RWPE2 (cell line): ENCODE data around the gene TAF4.

Experiments used
- ATAC-seq: fragments of 200-7000 bp; cut with Tn5 transposase; 3 replicates; pipeline ENCODE4 v1.9.1; 2021; ENCODE audit warnings: low read depth
- DNase-seq: peaks from one replicate; pipeline ENCODE4 v3.0.0-alpha.2; 2020; ENCODE audit warnings: low spot score
- H3K27ac ChIP-seq: fragments of 450-650 bp; 2 replicates; pipeline ENCODE4 v1.5.1; 2017; ENCODE audit warnings: mild to moderate bottlenecking; ENCODE audit not compliant: poor library complexity, severe bottlenecking
- H3K27me3 ChIP-seq: fragments of 250-450 bp; sonication (Bioruptor Pico); 2 replicates; pipeline ENCODE4 v1.5.1; 2021; ENCODE audit warnings: mild to moderate bottlenecking, moderate library complexity; ENCODE audit not compliant: insufficient read depth, poor library complexity, severe bottlenecking
- H3K36me3 ChIP-seq: fragments of 250-450 bp; sonication (Bioruptor Pico); 2 replicates; pipeline ENCODE4 v1.5.1; 2020; ENCODE audit warnings: low read depth, mild to moderate bottlenecking, moderate library complexity
- H3K4me1 ChIP-seq: fragments of 250-450 bp; sonication (Bioruptor Pico); 2 replicates; pipeline ENCODE4 v1.5.1; 2021; ENCODE audit warnings: mild to moderate bottlenecking, moderate library complexity; ENCODE audit not compliant: insufficient read depth, poor library complexity, severe bottlenecking
- H3K4me3 ChIP-seq: fragments of 250-450 bp; sonication (Bioruptor Pico); 2 replicates; pipeline ENCODE4 v1.5.1; 2021; ENCODE audit warnings: mild to moderate bottlenecking, moderate library complexity; ENCODE audit not compliant: severe bottlenecking
- H3K9me3 ChIP-seq: fragments of 250-450 bp; sonication (Bioruptor Pico); 2 replicates; pipeline ENCODE4 v1.5.1; 2021; ENCODE audit warnings: mild to moderate bottlenecking, moderate library complexity; ENCODE audit not compliant: severe bottlenecking
- CTCF ChIP-seq: fragments of 450-650 bp; IDR thresholded peaks from one replicate; pipeline ENCODE4 v1.5.1; 2017; ENCODE audit warnings: mild to moderate bottlenecking, moderate library complexity; ENCODE audit not compliant: poor library complexity, severe bottlenecking

The TAF4 gene

GRCh38 chr20:61936701-61937131, 129.0 kb downstream of the TAF4 start:
- DNase-seq: peak; percentile 81
- Histone ChIP-seq H3K27me3 (no peaks in the 10 kb centered on the region), H3K4me1 (no peaks in the 10 kb centered on the region), H3K9me3 (no peaks in the 10 kb centered on the region), H3K36me3 (peaks cover 6% of the 10 kb centered on the region), H3K27ac (no peak overlapping the region), H3K4me3 (no peak overlapping the region)
- no peak for ATAC-seq
- TF ChIP-seq CTCF: no peak

- DNase-seq: peak; percentile 68
- H3K27ac ChIP-seq: no peak overlapping the region
- H3K9me3 ChIP-seq: no peaks in the 10 kb centered on the region
- H3K27me3 ChIP-seq: no peaks in the 10 kb centered on the region
- H3K36me3 ChIP-seq: peaks cover 6% of the 10 kb centered on the region
- H3K4me1 ChIP-seq: no peaks in the 10 kb centered on the region
- no peak overlapping the region for H3K4me3 ChIP-seq
- no peak for ATAC-seq
- no peak for TF ChIP-seq CTCF
Observed at GRCh38 chr20:61935926-61936700, 129.6 kb downstream of the TAF4 start.

GRCh38 chr20:61934716-61935530, 130.8 kb downstream of the TAF4 start:
- Histone ChIP-seq H3K36me3 (peaks cover 9% of the 10 kb centered on the region), H3K27me3 (no peaks in the 10 kb centered on the region), H3K27ac (no peak overlapping the region), H3K4me1 (no peaks in the 10 kb centered on the region), H3K9me3 (no peaks in the 10 kb centered on the region), H3K4me3 (no peak overlapping the region)
- peak; percentile 77 for DNase-seq
- no peak for ATAC-seq
- TF ChIP-seq CTCF: no peak

DNA sequence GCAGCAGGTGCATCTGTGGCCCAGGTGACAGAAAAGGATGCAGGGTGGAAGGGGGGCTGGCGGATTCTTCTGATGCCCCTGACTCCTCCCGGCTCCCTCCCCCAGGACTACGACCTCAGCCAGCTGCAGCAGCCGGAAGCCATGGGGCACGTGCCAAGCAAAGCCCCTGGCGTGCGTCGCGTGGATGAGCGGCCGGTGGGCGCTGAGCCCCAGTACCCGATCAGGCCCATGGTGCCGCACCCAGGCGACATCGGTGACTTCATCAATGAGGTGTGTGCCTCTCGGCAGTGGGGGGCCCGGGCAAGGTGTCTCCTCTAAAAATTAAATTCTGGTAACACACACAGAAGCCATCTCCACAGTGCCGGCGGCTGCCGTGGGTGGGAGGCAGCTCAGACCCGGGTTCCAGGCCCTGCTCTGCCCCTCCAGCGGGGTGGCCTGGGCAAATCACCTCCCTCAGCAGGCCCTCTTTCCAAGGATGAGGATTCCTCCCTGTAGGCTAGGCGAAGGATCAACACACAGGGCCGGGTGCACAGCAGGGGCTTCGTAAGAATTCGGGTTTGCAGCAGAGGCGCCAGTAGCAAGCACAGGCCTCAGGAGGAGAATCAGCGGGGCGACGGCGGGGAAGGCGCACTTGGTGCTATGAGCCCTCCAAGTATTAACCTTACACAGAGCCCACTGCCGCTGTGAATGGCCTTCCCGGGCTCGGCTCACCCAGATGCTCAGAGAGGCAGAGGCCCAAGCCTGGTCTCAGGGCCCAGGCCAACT, 131.5 kb downstream of the TAF4 start:
- DNase-seq: peak; percentile 82
- Histone ChIP-seq H3K9me3 (no peaks in the 10 kb centered on the region), H3K4me3 (no peak overlapping the region), H3K4me1 (no peaks in the 10 kb centered on the region), H3K27me3 (no peaks in the 10 kb centered on the region), H3K36me3 (peaks cover 17% of the 10 kb centered on the region), H3K27ac (no peak overlapping the region)
- ATAC-seq: no peak
- TF ChIP-seq CTCF: no peak
